Panc1 (cell line): ENCODE results near the gene SBK1. TPM values are rescaled to one million over a fixed set of nuclear protein-coding genes. Genes with fewer than 3 reads are reported as not detected.

Source experiments
- ATAC-seq: fragments of 200-7000 bp; cut with Tn5 transposase; 2 replicates; pipeline ENCODE4 v1.9.1; 2020; ENCODE audit warnings: mild to moderate bottlenecking, moderate library complexity
- BruUV-seq: library from RNA; stranded (reverse); fragments of 400-500 nt; replicated peaks from 2 replicates; lab custom pipeline; 2021; lab: Mats Ljungman, UMichigan
- CTCF ChIA-PET: fragments of 300-600 bp; sonication (Branson Sonifier 250); formaldehyde crosslinking; loops from one replicate; lab custom pipeline; 2022; ENCODE audit warnings: antibody characterized with exemption; lab: Charles Lee
- POLR2A ChIA-PET: fragments of 300-600 bp; sonication (Branson Sonifier 250); formaldehyde crosslinking; loops from one replicate; lab custom pipeline; 2022; ENCODE audit warnings: antibody characterized with exemption; lab: Charles Lee
- DNase-seq: peaks from one replicate; pipeline ENCODE4 v3.0.0-alpha.2; 2010; ENCODE audit warnings: low read depth, low spot score
- H3K27ac ChIP-seq: 2 replicates; pipeline ENCODE4 v1.5.1; 2011; ENCODE audit warnings: mild to moderate bottlenecking, low read length, inconsistent platforms
- H3K27me3 ChIP-seq: fragments of 200-500 bp; sonication (Bioruptor generic); 2 replicates; pipeline ENCODE4 v1.6.0; 2014; ENCODE audit warnings: low read length, inconsistent platforms; ENCODE audit not compliant: control insufficient read depth, insufficient read depth
- H3K36me3 ChIP-seq: fragments of 200-500 bp; sonication (Bioruptor generic); 2 replicates; pipeline ENCODE4 v1.5.1; 2014; ENCODE audit warnings: inconsistent platforms, mild to moderate bottlenecking, low read length, moderate library complexity; ENCODE audit not compliant: control insufficient read depth, insufficient read depth
- H3K4me1 ChIP-seq: 2 replicates; pipeline ENCODE4 v1.5.1; 2011; ENCODE audit warnings: inconsistent platforms, mild to moderate bottlenecking, low read length, moderate library complexity; ENCODE audit not compliant: control insufficient read depth, insufficient read depth
- H3K4me3 ChIP-seq, 2 experiments: 2 replicates each; pipeline ENCODE4 v1.5.1; 2011 to 2012; ENCODE audit warnings: low read depth in 2 of 2, low read length in 2 of 2, mild to moderate bottlenecking in 2 of 2, inconsistent platforms in 1 of 2, moderate library complexity in 1 of 2
- H3K9me3 ChIP-seq: fragments of 200-500 bp; sonication (Bioruptor generic); 2 replicates; pipeline ENCODE4 v1.5.1; 2014; ENCODE audit warnings: low read depth, mild to moderate bottlenecking, inconsistent platforms, low read length, moderate library complexity; ENCODE audit not compliant: control insufficient read depth, insufficient read depth
- CTCF ChIP-seq: fragments of 450-650 bp; IDR thresholded peaks from 2 replicates; pipeline ENCODE4 v1.5.1; 2017; ENCODE audit warnings: mild to moderate bottlenecking
- POLR2AphosphoS5 ChIP-seq: IDR thresholded peaks from 2 replicates; pipeline ENCODE4 v1.6.1; 2012; ENCODE audit warnings: mild to moderate bottlenecking, low read depth, low read length, moderate library complexity
- REST ChIP-seq, 2 experiments: IDR thresholded peaks; 2 replicates each; pipeline ENCODE4 v1.6.1; 2011 to 2012; ENCODE audit warnings: low read depth in 2 of 2, control low read depth in 1 of 2, low read length in 1 of 2, mild to moderate bottlenecking in 1 of 2, moderate library complexity in 1 of 2; ENCODE audit not compliant: insufficient read depth in 1 of 2
- SIN3A ChIP-seq: IDR thresholded peaks from 2 replicates; pipeline ENCODE4 v1.6.1; 2012; ENCODE audit warnings: low read depth, mild to moderate bottlenecking, low read length, moderate library complexity, borderline replicate concordance; ENCODE audit not compliant: insufficient read depth
- TCF7L2 ChIP-seq: IDR thresholded peaks from 2 replicates; pipeline ENCODE4 v1.6.1; 2011; ENCODE audit warnings: mild to moderate bottlenecking, low read depth, low read length, inconsistent platforms
- in situ Hi-C: cut with HindIII; loops from 2 replicates; pipeline ENCODE4 v1.10.0; 2016; ENCODE audit warnings: low sequenced_read_pairs, low pct_unique_long_range_greater_than_20kb
- intact Hi-C: fragments of 100-400 bp; cut with micrococcal nuclease; formaldehyde crosslinking; loops from one replicate; pipeline ENCODE4 v1.10.0; 2022; ENCODE audit not compliant: unreplicated experiment
- total RNA-seq: library from RNA; stranded (reverse); gene quantifications from one replicate; pipeline ENCODE4 v1.2.1, GENCODE V29; 2021; ENCODE audit not compliant: unreplicated experiment

Gene SBK1
- total RNA-seq, 1 experiment from 2014 or later = 2.4 TPM

- ATAC-seq = peak; percentile 39; the same call in 1 of the 2 replicates
Observed at GRCh38 chr16:28283798-28284577, 8.3 kb upstream of the SBK1 start.

GRCh38 chr16:28285649-28286048, 6.7 kb upstream of the SBK1 start:
- in situ Hi-C loops = no loop called here
- no peak for DNase-seq
- BruUV-seq = no TSS peak
- Histone ChIP-seq H3K27me3 (no peaks in the 10 kb centered on the region), H3K4me1 (no peaks in the 10 kb centered on the region), H3K27ac (no peak overlapping the region), H3K4me3 (no peak overlapping the region), H3K36me3 (no peaks in the 10 kb centered on the region), H3K9me3 (no peaks in the 10 kb centered on the region)
- CTCF ChIA-PET = no interaction called here
- TF ChIP-seq POLR2AphosphoS5 (no peak), SIN3A (no peak), REST (IDR thresholded peaks at IDR 0.05; ENCODE audit: insufficient read depth in 1 of 2, low read depth in 2 of 2, low read length in 1 of 2) (no peak)
- intact Hi-C loops = no loop called here
- ATAC-seq = no peak
- POLR2A ChIA-PET = interaction anchor here (0.6 kb wide), 1 partner anchor 29 kb away, joined by 6 read pairs; no protein-coding TSS in a partner anchor

More at GRCh38 chr16:28283798-28284577, 8.3 kb upstream of the SBK1 start:
- no peak overlapping the region for H3K27ac ChIP-seq
- no peaks in the 10 kb centered on the region for H3K36me3 ChIP-seq
- intact Hi-C loops = no loop called here
- in situ Hi-C loops = no loop called here
- no peak for DNase-seq
- BruUV-seq = no TSS peak
- no peak for TF ChIP-seq REST (IDR thresholded peaks at IDR 0.05; ENCODE audit: insufficient read depth in 1 of 2, low read depth in 2 of 2, low read length in 1 of 2)
- no peak for TF ChIP-seq TCF7L2
- TF ChIP-seq SIN3A = no peak
- no peak for TF ChIP-seq POLR2AphosphoS5
- no peak for TF ChIP-seq CTCF
- CTCF ChIA-PET = interaction anchor here (0.5 kb wide), 1 partner anchor 12 kb away, joined by 7 read pairs; no protein-coding TSS in a partner anchor
- no peaks in the 10 kb centered on the region for H3K27me3 ChIP-seq
- H3K4me3 ChIP-seq = no peak overlapping the region
- H3K4me1 ChIP-seq = no peaks in the 10 kb centered on the region
- no peaks in the 10 kb centered on the region for H3K9me3 ChIP-seq
- POLR2A ChIA-PET = no interaction called here
